Measurements from ENCODE around the gene RAD9A. TPM values are rescaled to one million over a fixed set of nuclear protein-coding genes. Genes with fewer than 3 reads are reported as not detected.

Gene RAD9A
- total and polyA plus RNA-seq, 9 of the 15 experiments (the other 6 are each of a cell fraction or from before 2014, with no cell fraction given) = 1.4 to 41.2 (median 16.1) TPM

GRCh38 chr11:67372993-67373647, 18.7 kb upstream of the RAD9A start, which contains the start of gene CLCF1 (continued):
- TF ChIP-seq SRSF1 (IDR thresholded peaks at IDR 0.05; ENCODE audit: low read depth, low read length) = no peak
- no peak for TF ChIP-seq NFATC3 (IDR thresholded peaks at IDR 0.05)
- no peak for TF ChIP-seq ZNF197 (CRISPR knock-in tag; IDR thresholded peaks at IDR 0.05; ENCODE audit: low read depth)
- TF ChIP-seq KDM4B (IDR thresholded peaks at IDR 0.05; ENCODE audit: borderline replicate concordance in 2 of 2, low read depth in 1 of 2) = 0 out of 4 replicates have a peak, but pooled peaks of 1 of the 2 experiments have one; percentile 33
- TF ChIP-seq CHD1 (IDR thresholded peaks at IDR 0.05; ENCODE audit: low read length) = peak; percentile 27
- TF ChIP-seq, protein P1, sequence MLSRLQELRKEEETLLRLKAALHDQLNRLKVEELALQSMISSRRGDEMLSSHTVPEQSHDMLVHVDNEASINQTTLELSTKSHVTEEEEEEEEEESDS (CRISPR knock-in tag; IDR thresholded peaks at IDR 0.05) = no peak
- TF ChIP-seq NR4A1 (CRISPR knock-in tag; IDR thresholded peaks at IDR 0.05) = no peak
- TF ChIP-seq NR4A1 (tag; IDR thresholded peaks at IDR 0.05) = peak; percentile 32; the same call in 1 of the 2 replicates
- no peak for TF ChIP-seq MCM2 (IDR thresholded peaks at IDR 0.05; ENCODE audit: low read depth)
- TF ChIP-seq, protein P2, sequence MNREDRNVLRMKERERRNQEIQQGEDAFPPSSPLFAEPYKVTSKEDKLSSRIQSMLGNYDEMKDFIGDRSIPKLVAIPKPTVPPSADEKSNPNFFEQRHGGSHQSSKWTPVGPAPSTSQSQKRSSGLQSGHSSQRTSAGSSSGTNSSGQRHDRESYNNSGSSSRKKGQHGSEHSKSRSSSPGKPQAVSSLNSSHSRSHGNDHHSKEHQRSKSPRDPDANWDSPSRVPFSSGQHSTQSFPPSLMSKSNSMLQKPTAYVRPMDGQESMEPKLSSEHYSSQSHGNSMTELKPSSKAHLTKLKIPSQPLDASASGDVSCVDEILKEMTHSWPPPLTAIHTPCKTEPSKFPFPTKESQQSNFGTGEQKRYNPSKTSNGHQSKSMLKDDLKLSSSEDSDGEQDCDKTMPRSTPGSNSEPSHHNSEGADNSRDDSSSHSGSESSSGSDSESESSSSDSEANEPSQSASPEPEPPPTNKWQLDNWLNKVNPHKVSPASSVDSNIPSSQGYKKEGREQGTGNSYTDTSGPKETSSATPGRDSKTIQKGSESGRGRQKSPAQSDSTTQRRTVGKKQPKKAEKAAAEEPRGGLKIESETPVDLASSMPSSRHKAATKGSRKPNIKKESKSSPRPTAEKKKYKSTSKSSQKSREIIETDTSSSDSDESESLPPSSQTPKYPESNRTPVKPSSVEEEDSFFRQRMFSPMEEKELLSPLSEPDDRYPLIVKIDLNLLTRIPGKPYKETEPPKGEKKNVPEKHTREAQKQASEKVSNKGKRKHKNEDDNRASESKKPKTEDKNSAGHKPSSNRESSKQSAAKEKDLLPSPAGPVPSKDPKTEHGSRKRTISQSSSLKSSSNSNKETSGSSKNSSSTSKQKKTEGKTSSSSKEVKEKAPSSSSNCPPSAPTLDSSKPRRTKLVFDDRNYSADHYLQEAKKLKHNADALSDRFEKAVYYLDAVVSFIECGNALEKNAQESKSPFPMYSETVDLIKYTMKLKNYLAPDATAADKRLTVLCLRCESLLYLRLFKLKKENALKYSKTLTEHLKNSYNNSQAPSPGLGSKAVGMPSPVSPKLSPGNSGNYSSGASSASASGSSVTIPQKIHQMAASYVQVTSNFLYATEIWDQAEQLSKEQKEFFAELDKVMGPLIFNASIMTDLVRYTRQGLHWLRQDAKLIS (CRISPR knock-in tag; IDR thresholded peaks at IDR 0.05) = no peak
- TF ChIP-seq CHD4 (IDR thresholded peaks at IDR 0.05; ENCODE audit: insufficient read depth, insufficient replicate concordance, low read depth, low read length, poor library complexity, severe bottlenecking) = no peak
- peak; percentile 65 for TF ChIP-seq POLR2A (conservative IDR thresholded peaks at IDR 0.05)
- TF ChIP-seq CEBPG (CRISPR knock-in tag; IDR thresholded peaks at IDR 0.05) = no peak
- TF ChIP-seq CEBPG (tag; conservative IDR thresholded peaks at IDR 0.05 in 1 of 2, IDR thresholded peaks at IDR 0.05 in 1 of 2) = no peak
- no peak for TF ChIP-seq NCOA2 (IDR thresholded peaks at IDR 0.05; ENCODE audit: partially characterized antibody in 2 of 2)
- TF ChIP-seq ZNF444 (CRISPR knock-in tag; IDR thresholded peaks at IDR 0.05) = no peak
- no peak for TF ChIP-seq PRDM10 (IDR thresholded peaks at IDR 0.05; ENCODE audit: partially characterized antibody)
- TF ChIP-seq, protein P3, sequence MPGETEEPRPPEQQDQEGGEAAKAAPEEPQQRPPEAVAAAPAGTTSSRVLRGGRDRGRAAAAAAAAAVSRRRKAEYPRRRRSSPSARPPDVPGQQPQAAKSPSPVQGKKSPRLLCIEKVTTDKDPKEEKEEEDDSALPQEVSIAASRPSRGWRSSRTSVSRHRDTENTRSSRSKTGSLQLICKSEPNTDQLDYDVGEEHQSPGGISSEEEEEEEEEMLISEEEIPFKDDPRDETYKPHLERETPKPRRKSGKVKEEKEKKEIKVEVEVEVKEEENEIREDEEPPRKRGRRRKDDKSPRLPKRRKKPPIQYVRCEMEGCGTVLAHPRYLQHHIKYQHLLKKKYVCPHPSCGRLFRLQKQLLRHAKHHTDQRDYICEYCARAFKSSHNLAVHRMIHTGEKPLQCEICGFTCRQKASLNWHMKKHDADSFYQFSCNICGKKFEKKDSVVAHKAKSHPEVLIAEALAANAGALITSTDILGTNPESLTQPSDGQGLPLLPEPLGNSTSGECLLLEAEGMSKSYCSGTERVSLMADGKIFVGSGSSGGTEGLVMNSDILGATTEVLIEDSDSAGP (CRISPR knock-in tag; IDR thresholded peaks at IDR 0.05) = no peak
- no peak for TF ChIP-seq SPI1 (IDR thresholded peaks at IDR 0.05; ENCODE audit: borderline replicate concordance, low read depth, low read length)
